Left renal cortex interstitium (tissue), 4 donors: ENCODE results near the gene CACNA2D3. TPM values are rescaled to one million over a fixed set of nuclear protein-coding genes. Genes with fewer than 3 reads are reported as not detected.

ENCODE experiments used
- DNase-seq, 4 donors: peaks; one replicate each; pipeline ENCODE4 v3.0.0-alpha.2; 2013; ENCODE audit warnings: low read depth in 4 of 4, low spot score in 2 of 4, missing footprints in 1 of 4
- polyA plus RNA-seq, 4 donors: library from polyadenylated mRNA; unstranded; fragments of 120-200 nt; gene quantifications; one replicate each; pipeline ENCODE4 v1.2.1, GENCODE V29; 2013; ENCODE audit not compliant: insufficient read length in 4 of 4

CACNA2D3 gene
- polyA plus RNA-seq, 4 donors, result 1.2 to 2.1 (median 1.5) TPM

DNA sequence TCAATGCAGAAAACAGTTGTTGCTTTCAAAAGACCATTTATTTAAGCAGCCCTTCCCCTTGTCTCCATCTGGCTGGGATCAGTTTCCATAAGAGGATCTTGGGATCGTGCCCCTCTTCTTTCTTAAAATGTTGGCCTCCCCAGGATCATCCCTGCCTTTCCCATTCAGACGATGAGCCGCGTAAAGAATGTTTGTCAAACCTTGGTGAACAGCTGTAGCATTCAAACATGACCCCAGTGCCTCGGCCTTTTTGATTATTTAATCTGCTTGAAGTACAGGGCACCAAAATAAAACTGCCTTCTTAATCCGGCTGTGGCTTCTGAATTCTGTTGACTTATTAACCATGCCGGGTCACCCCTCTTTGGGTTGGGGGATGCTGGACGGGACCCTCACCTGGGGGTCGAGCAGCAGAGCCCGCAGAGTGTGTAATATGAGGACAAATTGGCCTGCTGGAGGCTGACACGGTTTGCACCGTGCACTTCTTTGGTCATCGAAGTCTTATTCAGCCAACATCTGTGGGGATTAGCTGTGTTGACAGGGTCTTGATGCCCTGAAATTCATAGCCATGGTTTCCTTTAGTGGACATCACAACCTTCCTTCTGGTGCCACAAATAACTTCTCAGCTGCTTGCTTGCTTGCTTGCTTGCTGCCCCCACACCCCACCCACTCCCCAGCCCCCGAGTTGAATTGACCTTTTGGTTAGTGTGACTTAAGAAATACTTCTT lies 805.9 kb downstream of the CACNA2D3 start, which contains the start of gene LRTM1:
Gene LRTM1 (minus strand): TSS at position 14 of the 725 bp plus-strand sequence. CDS start 148 bp downstream, outside the sequence.
- DNase-seq, result no peak

DNA sequence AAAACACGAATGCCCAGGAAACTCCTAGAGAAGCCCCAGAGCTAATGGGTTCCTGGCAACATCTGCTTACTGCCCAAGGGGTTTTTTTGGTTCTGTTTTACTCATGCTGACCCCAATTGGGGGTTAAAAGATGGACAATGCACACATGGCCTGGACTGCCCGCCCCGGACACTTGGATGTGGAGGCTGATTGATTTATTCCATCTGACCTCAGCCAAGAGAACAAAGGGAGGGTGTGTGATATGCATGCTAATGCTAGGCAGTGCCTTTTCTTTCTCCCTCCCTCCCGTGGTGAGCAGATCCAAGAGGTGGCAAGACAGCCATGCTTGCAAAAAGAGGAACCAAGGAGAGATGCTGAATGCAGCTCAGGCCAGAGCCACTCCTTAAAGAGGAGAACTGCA lies 808.8 kb downstream of the CACNA2D3 start:
- DNase-seq, result no peak

DNA sequence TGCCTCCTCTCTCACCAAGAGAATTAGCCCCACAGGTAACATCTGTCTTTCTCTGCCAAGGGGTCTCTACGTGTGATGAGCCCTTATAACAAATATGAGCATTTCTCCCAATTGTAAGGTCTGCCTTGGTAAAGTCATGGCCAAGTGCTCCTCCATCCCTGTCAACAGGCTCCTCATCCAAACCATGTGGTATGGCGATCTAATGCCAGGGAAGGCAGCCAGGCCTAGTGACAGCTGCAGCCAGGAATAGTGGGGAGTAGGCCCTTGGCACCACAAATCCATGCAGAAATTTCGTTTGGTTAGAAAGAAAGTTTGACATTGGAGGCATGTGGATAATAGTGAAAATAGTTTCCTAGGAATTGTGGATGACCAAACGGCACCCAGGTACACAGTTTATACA lies 810.3 kb downstream of the CACNA2D3 start:
- DNase-seq, result no peak

DNA sequence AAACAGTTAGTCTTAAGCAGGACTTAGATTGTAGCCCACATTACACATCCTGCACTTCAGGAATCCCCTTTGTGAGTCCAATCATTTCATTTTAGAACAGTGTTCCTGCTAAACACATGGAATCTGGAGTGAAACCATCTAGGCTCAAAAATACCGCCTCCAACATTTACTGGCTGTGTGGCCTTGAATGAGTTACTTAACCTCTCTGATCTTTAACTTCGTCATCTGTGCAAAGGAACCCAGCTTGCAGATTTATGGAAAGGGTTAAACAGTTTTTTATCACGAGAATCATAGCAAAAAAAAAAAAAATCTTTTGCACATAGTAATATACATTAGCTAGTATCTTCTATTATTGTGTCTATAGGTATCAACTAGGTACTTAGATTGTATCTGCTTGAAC lies 813.5 kb downstream of the CACNA2D3 start:
- DNase-seq, result no peak

DNA sequence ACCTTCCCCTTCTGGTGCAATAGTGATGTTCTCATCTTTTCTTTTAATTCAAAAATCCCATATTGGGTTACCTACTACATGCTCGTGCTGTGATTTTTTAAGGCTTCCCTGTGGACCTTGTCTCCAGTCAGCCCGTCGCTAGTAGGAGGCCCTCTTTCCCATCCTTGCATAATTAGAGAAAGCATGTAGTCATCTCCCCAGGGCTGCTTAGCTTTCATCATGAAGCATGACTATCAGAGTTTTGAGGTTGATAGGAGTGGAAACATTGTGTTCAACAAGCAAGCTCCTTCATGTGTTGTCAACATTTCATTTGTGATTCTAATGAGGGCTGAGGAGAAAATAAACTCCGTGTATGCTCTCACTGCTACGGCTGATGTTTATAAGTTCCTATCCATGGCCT lies 814.2 kb downstream of the CACNA2D3 start:
- no peak for DNase-seq

DNA sequence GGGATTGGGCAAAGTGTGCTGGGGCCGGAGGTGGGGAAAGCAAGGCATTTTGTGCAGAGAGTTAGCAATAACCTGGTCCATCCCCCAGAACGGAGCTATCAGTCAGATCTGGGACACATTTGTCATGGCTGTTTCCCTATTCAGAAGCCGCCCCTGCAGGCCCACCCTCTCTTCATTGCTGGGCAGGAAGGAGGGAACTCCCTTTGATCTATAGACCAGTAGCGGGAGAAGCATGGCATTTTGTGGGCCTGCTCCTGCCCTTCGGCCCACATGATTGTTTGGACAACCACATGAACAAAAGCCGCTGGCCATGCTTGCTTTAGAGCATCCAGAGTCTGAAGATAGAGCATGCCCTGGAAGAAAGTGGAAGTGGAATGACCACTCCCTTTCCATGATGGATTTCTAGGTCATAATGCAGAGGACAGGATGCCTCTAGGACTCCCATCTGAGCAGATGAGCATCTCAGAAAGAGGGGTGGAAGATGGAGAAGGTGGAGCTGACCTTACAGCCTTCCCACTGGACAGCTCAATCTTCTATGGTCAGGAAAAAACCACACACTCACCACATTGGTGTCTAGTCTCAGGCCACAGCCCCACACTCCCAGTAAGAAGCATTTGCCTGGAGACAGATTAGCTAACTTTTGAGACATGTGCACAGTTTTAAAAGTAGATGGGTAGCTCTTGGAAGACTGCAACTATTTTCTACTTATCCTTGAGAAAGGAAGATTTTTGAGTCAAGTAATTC lies 817.4 kb downstream of the CACNA2D3 start:
- no peak for DNase-seq

DNA sequence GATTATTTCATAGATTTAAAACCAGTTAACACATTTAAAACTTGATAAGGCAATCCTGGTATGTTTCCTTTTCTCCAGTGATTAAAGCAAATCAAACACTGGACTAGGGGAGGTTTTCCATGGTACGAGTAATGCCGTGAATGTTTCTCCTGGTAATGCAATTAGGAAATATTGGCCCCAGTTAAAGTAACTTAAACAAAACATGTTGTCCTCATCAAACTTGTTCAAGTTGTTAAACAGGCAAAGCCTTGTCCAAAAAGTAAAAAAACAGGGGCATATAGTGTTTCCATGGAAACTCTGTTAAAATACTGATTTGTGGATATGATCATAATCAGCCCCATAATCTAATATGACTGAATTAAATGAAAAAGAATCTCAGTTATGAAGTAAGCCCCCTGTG lies 818.6 kb downstream of the CACNA2D3 start:
- no peak for DNase-seq

DNA sequence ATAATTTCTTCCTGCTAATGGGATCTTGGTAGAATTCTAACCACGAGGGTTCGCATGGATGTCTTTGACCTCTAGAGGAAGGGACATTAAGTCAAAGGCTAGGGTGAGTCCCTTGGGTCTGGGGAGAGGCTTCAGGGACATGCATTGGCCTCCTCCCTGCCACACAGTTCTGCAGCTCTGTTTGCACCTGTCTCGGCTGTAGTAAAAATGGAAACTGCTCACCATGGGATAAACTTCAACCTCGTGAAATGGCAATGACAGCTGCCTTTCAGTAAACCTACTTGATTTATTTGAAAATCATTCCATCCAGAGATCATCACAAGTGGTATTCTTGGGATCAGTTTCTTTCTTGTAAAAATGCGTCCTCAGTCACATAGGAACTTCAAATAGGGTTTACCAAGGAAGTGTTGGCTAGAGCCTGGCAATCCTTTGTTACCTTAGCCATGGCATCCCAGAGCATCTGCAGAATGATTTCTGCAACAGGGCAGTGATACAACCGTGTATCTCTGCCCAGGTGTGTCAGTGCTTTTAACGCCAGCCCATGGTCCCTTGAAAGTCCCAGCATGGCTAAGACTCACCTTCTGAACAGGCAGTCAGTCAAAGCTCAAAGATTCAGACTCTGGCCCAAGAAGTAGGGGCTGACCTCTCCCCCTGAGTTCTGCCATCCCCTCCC lies 819.5 kb downstream of the CACNA2D3 start:
- no peak for DNase-seq

DNA sequence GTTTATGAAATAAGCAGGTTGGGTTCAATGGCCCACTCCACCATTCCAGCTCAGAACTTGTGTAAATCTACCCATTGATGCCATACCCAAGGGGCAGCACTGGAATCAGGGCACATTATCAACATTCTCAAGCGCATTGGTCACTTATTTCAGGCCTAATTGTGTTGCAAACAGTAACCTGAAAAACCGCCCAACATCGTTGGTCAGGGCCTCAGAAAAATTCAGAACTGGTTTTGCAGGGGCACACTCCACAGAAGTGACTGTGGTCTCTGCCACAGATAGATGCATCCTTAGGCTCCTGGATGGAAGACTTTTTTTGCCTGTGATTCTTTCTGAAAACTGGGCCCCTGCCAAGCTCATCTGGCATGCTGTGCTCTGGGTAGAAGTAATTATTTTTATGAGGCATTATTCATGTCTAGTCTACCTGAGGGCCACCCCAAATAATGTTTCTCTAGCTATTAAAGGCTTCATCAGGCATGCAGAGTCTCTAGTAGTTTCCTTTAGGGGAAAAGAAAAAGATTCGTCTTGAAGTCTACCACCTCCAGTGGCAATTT lies 827.2 kb downstream of the CACNA2D3 start:
- DNase-seq, result no peak

DNA sequence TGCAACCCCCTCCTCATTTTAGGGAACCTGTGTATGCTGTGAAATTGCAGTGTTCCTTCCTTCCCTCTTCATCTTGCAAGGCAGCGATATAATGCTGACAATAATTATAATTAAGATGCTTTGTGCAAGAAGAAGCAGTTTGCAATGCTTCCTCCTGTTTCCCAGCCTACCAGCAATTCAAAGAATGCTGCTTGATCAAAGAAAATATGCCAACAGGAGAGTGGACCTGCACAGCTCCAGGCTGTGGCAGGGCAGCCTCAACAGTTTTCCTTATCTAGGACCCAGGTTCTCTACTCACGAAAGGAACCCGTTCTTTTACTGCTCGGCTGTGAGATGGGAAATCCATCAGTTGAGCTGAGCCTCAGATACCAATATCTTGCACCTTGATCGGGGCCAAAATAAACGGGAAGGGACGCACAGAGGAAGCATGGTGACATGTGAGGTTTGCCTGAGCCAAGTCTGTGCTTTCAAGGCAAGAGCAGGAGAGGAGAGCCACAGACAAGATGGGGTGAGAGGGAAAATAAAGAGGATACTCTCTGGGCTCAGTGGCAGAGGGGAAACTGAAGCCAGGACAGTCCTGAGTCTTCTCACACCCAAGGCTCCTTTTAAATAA lies 828.1 kb downstream of the CACNA2D3 start:
- DNase-seq, result no peak

DNA sequence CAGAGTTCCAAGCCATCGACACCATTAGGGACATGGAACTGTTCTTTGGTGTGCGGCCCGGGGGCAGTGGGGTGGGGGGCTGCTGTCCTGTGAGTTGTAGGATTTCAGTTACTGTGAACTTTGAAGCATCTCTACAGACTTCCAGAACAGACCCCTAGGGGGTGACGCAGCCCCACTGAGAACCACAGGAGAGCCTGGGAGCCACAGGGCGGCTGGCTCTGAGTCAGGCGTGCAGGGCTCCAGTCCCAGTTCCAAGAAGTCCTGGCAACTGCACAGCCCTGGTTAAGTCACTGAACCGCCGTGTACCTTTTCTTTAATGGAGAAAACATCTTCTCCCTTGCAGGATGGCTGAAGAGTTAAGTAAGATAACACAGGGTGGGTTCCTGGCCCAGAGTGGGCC lies 829.1 kb downstream of the CACNA2D3 start:
- peak in 2 of 4 donors; percentile 32 to 44 for DNase-seq

DNA sequence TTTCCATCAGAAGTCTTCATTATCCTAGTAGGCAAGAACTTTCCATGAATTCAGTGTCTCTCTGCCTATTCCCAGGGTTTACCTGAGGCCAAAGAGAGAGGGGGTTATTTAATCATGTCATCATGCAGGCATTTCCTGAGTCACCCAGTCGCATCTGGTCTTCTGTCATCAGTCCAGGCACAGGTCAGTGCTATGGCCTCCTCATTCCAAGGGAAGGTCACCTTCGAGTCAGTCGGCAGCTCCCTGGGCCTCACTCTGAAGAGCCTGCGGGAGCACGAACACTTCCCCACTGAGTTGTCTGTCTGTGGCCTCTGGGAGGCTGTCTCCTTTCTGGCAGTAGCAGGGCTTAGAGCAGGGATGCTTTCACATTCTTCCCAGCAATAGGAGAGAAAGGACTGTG lies 831.7 kb downstream of the CACNA2D3 start:
- no peak for DNase-seq

DNA sequence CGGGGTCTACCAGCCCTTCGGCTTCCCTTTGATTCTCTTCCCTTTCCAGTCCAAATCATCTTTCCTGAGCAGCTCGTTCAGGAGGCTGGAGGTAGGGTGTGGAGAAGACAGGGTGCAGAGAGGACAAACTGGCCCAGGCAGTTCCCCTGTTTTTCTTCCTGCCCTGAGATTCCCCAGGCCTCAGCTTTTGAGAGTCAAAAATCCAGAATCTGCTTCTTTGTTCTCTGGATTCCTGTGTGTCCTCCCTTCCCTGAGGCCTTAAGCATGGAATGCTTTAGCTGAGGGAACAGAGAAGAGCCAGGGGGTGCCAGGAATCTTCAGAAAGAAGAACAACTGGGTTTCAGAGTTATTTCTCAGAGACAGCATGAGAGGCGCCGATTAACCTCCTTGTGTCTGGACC lies 832.2 kb downstream of the CACNA2D3 start:
- no peak for DNase-seq

DNA sequence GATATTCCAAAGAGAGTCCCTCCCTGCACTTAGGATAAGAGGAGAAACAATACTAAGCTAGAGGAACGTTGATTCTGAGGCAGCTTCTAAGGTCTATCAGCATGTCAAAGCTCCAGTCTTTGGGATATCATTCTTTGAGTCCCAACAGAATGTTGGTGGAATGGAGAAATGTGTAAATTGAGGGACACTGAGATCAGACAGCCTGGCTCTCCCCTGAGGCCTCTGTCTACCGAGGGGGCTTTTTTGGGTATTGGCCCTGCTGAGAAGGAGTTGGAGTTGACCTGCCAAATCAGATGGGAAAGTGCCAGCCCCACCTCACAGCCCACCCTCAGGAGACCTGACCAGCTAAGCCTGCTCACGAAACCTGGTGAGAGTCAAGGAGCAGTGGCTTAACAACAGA lies 833.1 kb downstream of the CACNA2D3 start:
- DNase-seq, result no peak

DNA sequence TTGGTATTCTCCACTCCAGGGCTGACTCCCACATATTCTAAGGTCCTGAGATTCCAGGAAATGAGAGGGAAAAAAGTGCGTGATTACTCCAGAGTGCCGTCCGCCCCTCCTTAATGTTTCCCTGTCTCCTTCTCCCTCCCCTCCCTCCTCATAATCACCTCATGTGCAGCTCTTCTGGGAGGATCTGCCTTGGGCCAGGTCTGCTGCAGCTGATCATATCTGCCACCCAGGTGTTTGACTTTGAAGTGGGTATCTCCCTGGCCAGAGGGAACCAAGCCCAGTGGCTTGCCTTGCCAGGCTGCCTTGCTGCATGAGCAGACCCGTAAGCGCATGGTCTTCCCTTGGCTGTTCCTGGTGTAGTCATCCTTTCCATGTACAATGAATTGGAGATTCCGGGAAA lies 833.6 kb downstream of the CACNA2D3 start:
- DNase-seq, result no peak

DNA sequence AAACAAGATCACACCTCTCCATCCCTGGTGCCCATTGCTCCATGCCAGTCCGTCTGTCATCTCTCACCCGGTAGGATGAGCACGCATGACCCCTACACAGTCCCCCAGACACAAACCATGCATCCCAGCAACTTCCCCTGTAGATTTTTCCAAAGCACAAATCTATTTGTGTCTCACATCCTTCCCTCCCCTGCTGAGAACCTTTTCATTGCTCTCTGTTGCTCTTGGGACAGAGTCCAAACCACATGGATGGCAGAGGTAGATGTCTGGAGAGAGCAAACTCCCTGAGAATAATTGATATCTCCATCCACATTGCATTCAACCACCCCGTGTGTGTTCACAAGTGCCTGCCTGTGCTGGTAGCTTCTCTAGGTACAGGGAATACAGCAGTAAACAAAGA lies 835.4 kb downstream of the CACNA2D3 start:
- DNase-seq, result no peak

DNA sequence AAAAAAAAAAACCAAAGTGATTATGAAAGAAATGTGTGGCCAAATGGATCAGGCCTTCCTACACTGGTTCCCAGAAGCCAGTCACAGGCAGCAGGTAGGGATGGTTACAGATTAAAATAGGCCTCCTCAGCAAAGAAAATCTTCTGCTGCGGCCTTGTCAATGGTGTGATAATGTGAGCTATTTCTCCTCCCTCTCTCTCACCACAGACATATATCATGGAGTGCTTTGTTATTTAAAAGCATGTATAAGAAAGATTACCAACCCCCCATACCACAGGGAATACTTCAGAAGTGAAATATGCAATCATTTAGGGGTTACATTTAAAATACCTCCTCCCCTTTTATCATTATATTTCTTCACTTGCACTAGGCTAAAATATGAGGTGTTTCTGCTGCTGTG lies 837.7 kb downstream of the CACNA2D3 start:
- no peak for DNase-seq

DNA sequence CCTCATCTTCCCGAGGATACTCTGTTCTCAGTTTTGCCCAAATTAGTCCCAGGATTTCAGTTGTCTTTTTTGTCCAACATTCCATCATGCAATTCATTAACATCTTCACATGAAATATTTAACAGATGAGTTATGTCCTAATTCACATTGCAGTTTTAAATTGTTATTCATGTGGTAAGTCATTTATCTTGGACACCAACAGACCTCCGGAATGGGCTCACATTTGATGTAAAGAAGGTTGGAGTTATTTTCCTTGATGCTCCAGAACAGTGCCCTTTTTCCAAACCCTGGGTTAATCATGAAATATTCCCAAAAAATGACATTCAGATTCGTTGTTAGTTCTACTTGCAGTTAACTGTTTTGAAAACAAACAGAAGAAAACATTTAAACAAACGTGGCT lies 838.3 kb downstream of the CACNA2D3 start:
- no peak for DNase-seq

DNA sequence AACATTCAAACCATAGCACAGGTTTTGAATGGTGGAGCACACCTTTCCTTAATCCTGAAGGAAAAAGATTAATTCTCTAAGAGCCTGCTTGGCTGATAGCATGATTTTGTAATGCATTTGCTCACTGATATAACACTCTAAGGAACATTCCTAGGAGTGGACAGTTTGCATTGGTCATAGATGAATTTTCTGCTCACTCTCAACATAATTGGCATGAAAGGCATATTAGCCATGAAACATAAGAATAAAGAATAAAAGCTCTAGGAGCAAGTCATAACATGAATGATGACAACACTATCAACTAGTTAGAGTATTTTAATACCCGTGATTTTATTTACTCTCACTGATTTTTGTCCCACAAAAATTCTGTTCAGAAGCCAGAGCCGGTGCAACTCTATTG lies 839.8 kb downstream of the CACNA2D3 start:
- no peak for DNase-seq

DNA sequence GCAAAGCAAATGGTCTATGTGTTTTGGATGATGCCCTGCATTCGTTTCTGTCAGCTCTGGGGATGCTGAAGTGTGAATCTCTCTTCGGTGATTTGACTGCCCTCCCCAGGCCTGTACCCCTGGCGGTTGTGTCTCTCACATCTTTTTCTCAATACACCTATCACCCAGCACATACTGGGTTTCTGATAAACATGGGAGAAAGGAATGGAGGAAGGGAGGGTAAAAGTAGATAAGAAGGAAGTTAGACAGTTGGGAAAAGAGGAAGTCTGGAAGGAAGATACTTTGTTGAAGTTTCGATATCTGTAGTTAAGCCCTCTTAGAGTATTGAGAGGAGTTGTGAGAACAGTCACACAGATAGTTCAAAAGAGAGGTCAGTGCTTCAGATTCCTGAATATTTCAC lies 841.3 kb downstream of the CACNA2D3 start:
- no peak for DNase-seq

DNA sequence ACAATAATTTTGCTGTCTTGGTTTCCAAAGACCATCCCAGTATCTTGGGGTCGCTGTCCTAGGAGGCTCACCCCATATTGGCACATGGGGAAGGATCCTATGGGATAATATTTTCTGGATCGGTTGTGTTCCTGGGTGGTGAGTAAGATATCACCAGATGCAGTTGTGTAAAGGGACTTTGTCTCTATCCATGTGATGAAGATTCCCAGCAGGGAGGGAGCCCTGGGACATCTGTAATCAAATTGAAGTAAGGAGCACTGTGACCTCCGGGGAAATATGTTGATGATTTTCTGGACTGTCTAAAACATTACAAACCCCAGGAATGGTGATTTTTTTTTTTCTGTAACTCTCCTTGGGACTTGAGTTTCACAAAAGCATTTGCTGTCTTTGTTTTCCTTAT lies 841.7 kb downstream of the CACNA2D3 start:
- no peak for DNase-seq
